DMS114 treated with DMSO at 0.1 percent for 48 hours (cell line): ENCODE results near the gene GNAQ.
A peak's percentile ranks its signal among the peaks of the same experiment; 100 is the strongest.

ENCODE experiments used
- DNase-seq: peaks from one replicate; lab custom pipeline; 2025; ENCODE audit not compliant: unreplicated experiment; lab: John Stamatoyannopoulos, UW

The GNAQ gene

DNA sequence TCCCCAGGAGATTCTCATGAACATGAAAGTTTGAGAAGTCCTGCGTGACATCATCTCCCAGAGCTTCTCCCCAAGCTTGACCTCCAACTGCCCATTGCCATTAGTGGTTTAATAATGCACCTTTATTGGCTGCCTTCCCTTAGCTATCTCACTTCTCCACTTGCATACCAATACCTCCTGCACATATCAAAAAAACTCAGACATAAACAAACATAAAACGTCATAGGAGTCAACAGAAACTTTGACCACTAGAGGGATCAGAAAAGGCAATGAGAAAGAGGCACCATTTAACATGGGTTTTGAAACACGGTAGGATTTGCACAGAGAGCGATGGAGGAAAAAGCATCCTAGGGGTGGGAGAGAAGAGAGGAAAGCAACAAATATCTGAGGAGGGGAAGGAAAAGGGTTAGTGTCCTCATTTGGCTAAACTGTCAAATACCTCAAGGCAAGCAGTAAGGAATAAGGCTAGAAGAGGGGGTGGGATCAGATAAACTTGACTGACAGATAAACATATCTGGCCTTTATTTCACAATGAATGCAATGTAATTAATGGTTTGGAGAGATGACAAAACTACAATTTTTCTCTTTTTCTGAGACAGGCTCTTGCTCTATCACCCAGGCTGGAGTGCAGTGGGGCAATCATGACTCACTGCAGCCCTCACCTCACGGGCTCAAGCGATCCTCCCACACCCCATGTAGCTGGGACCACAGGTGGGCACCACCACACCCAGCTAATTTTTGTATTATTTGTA, 27.0 kb downstream of the GNAQ start:
- DNase-seq, result peak; percentile 14

DNA sequence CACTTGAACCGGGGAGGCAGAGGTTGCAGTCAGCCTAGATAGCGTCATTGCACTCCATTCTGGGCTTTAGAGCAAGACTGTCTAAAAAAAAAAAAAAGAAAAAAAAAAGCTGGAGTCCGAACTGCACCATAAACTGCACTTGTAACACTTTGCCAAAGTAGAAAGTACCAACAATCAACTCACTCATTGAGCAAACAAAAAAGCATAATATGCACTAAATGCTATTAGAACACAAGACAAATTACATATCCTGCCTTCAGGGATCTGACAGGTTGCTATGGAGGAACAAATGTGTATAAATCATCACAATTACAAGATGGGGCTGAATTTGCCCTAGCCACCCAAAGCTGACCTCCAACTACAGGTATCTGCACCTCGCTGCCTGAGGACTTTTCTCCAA, 27.9 kb downstream of the GNAQ start:
- no peak for DNase-seq

DNA sequence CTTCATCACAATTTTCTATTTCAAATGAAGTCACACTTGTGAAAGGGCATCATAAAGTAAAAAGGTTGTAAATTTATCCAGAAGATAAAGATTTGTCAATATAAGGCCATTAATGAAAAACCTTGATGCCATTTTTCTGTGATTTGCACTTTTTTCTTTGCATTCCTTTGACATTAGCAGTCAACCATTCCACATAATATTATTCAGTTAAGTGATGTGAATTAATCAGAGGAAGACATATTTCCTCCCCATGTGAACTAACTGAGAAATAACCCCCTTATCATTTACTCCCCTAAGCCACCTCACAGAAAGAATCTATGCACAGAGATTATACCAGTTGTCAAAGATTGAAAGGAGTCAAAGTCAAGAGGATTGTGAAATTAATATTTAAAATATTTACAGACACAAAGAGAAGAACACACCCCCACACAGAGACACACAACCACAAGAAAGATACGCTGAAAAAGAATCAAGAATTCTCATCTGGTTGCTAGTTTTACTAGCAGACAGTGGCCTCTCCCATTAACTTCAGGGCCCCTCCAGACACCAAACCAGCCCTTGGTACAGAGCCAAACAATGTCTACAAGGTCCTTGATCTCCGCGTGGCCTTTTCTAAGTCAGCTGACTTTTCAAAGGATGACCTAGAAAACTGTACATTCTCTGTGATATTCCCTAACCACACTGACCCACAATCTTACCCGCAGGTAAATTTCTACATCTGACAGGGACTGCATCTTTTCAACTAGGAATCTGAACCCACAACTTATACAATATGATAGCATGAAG, 29.5 kb downstream of the GNAQ start:
- no peak for DNase-seq

DNA sequence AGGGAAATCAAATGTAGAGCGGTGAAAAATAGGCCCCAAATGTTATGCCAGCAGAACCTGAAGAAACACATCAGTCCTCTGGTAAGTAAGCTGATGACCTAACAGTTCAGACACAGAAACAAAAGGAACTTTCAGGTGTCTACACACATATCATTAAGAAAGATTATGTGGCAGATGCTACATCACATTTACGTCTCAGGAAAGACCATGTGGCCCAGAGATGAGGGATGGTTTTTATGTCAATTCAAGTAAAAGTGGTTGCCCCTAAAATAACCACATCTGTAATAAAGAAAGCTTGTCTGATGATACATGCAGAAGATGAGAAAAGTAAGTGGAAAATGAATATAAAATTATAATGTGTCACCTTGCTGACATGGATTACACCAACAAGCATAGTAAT, 31.4 kb downstream of the GNAQ start:
- no peak for DNase-seq

DNA sequence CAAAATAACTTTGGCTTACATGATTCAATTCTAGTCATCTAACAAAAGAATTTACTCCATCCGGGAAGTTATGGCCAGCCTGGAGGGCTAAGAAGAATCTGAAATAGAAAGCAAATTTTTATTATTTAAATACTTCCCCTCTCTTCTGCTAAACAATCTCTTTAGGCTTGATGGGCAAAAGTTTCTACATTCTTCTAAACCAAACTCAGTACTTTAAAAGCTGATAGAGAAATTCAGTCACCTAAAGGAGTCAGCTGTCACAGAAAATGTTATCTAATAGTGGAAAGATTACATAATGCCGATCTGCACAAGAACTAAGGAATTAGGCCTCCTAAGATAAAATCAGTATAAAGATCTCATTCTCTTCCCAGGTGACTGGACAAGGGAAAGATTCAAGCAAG, 32.4 kb downstream of the GNAQ start:
- DNase-seq, result no peak

DNA sequence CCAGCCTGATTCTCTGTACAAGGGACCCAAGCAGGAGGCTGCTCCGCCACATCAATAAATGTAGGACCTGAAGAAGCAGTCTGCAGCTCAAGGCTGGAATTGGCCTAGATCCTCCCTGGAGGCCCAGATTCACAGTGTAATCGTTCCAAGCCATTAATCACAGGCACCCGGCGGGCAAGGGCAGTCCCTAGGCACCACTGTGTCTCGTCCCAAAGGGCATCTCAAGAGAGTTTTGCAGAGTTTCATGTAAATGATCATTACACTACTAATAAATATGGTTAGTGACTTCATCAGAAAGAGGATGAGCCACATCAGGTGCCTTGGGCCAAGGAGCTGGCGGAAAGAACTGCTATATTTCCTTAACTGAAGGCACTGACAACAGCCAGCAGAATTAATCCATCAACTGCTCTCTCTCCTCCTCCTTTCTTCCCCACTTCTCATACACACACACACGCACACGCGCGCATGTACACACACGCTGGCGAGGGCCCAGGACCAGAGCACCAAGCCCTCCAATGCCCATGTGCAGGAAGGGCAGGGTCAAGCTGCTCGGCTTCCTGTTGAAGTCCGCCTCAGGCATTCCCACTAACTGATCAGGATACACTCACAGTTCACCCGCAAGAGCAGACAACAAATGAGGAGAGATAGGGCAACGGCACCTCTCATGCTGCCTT, 33.9 kb downstream of the GNAQ start:
- DNase-seq, result no peak

DNA sequence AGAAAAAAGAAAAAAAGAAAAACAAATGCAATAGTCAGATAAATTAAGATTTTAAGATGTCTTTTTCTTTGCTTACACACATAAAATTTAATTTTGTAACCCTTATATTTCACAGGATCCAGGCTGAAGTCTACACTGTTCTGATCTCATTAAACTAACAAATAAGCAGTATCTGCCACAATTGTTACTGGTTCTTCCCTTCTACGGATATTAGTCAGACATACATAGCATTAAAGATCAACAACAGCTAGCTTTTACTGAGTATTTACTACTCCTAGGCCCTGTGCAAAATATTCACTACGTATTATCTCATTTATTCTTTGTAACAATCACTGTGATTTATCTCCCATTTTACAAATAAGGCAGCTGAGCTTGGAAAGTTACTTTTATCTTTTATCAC, 34.9 kb downstream of the GNAQ start:
- DNase-seq, result no peak

DNA sequence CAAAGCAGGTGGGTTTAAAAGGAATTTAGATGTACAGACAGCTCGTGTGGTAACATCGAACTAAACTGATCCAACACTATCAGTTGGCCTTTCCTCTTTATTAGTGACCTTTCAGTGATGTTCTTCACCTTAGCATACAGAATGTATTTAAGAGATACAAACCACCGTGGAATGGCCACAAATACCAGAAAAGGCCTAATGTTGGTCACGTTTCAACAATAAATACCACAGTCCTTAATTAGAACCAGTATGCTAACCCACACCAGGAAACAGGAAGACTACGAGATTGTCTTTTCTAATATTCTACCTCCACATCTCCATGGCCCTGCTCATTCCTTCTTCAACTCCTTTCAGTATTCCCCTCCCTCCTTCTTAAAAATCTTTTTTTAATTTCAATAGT, 40.4 kb downstream of the GNAQ start:
- DNase-seq, result no peak

DNA sequence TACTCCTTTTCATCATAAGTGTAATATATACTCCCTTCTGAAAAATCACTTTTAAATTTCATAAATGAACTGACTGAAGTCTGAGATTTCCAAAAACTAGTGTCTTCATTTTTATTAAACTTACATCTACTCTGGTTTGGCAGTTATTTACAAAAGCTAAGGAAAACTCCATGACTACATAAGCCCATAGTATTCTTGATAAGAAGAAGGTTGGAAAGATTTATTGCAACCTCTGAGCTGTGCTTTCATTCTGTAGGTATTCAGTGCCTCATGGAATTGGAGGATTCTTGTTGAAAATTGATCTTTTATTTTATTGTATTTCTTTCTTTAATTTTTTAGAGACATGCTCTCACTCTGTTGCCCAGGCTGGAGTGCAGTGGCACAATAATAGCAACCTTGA, 41.7 kb downstream of the GNAQ start:
- no peak for DNase-seq

DNA sequence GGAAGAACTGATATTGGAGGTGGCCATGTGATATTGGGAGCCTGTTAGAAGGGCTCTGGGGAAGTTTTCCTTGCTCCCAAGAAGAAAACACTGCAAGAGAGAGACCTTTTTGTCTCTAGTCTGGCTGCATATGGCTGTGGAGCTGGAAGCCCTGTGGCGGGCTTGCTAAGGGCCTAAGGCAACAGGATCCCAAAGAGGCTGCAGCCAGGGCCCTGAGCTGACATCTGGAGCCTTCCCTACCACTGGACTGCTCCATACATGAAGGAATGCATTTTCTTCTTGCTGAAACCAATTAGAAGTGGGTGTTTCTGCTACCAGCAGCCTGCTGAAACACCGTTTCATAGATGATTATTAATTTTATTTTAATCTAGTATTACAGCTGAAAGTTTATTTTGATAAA, 42.2 kb downstream of the GNAQ start:
- no peak for DNase-seq

DNA sequence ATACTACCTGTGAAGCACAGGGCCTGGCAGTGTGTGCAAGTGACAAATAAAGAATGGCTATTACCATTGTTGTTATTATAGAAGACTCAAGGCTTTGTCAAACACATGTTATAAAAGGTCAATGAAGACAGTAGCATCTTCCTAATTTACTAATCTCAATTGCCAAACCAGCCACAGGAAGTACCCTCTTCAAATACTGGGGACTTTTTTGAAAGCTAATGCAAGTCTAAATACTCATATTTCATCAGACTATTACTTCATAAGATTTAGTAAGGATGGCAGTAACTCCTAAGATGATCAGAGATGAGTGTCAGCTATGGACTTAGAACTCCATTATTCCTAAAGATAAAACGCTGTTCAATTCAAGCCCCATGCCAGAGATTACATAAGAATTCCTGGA, 43.0 kb downstream of the GNAQ start:
- no peak for DNase-seq

DNA sequence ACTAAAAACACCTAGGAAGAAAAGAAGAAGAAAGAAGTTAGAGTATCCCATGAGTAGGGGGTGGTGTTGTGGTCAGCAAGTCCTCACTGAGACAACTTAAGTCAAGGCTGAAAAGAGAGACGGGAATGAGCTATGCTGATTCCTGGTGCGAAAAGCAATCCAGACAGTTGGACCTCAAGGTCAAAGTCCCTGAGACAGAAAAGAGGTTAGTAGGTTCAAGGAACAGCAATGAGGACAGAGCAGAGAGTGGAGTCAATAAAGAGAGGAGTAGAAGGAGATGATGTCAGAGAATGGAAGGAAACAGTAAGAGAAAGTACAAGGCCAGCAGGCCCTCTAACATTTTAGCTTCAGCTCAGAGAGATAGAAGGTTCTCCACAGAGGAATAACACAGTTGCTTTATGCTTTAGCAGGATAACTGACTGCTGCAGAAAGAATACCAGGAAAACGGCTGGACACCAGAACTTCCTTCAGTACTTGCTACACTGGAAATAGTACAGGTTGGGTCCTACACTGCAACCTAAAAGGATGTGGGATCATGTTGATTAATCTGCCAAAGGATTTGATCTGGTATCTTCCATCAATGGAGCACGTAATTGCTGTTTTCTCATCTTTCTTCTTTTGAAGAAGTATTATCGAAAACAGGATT, 43.6 kb downstream of the GNAQ start:
- no peak for DNase-seq

DNA sequence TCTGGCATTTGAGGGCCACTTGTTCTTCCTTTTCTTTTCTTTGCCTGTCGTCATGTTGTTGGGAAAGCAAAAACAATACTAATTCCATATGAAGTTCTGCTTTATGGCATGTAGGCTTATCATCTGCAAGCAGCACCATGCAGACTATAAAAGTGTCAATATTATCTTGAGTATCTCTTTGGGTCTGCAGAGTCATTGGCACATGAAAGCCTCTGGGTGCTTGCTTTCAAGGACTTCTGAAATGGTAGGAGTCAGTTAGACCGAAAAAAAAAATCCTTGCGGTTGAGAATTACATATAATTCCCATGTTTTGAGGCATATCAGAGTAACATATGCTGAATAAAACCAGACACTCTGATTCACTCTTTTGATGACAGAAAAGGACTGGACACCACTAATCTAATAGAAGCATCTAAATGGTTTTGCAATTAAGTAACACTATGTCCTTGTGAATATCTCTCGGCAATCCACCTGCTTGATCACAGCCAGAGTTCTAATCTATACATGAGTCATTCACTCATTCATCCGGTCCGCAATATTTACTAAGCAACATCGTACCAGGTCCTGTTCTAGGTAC, 44.4 kb downstream of the GNAQ start:
- DNase-seq, result no peak

DNA sequence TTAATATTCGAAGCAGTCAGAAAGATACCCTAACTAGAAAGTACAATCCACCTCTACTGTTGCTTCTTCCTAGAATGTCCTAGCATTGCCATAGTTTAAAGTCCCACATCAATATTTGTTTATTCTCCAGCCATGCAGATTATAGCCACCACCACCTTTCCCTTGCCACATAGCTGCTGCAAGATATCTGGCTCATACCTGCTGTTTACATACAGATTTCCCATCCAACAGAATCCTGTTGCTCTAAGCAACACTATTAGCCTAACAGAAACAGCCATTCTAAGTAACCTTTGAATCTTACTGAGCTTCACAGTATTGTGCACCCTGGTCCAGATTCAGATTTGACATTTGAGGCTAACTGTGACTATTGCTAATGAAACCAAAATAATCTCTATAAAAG, 45.6 kb downstream of the GNAQ start:
- no peak for DNase-seq

DNA sequence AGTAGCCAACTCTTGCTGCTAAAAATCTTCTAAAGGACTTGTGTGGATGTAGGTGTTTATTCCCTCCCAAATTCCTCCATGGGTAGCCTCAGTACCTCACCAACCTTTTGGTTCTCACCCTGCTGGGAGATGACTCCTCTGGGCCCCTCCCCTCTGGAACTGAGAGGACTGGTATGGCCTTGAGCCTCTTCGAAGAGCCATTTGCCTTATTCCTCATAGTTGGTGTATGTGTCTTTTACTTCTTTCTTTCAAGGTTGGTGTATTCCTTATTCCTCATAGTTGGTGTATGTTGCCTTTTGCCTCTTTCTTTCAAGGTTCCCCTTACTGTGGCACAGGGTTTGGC, 48.3 kb downstream of the GNAQ start:
- no peak for DNase-seq

DNA sequence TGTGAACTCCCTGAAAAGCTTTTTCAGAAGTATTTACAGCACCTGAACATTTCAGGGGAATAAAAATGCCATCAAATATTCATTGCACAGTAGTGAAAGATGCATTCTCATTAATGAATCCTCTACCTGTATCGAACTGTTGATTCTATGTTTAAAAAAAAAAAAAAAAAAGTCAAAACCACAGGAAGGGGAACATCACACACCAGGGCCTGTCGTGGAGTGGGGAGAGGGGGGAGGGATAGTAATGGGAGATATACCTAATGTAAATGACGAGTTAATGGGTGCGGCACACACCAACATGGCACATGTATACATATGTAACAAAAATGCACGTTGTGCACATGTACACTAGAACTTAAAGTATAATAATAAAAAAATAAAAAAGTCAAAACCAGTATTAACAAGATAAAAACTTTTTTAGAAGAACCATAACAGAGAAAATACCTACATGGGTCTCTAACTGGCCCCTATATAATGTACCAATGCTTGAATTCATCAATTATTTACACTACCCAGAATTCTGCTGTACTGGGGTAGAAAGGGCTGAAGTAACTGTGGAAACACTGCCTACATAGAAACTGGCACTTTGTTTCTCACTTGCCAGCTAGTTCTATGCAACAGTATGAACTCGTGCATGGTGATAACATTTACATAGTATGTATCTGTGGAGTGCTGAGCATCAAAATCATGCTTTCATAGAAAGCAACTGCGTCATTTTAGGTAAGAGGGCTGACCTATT, 48.9 kb downstream of the GNAQ start:
- no peak for DNase-seq

DNA sequence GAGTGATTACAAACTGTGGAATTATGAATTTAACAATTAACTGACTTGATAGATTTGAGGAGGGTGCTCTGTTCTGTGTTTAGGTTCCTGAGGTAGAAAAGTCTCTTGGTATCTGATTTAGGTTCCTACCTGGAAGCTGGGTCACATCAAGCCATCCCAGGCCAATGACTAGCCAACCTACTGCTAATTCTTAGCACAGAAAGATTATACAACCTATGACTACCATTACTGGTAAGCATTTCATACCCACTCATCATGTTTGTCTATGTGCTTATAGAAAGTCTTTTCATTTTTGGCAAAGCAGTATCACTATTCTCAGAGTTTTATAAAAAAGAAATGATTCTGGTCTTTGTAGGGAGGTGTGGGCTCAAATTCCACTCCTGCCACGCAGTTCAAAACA, 49.7 kb downstream of the GNAQ start:
- DNase-seq, result no peak

DNA sequence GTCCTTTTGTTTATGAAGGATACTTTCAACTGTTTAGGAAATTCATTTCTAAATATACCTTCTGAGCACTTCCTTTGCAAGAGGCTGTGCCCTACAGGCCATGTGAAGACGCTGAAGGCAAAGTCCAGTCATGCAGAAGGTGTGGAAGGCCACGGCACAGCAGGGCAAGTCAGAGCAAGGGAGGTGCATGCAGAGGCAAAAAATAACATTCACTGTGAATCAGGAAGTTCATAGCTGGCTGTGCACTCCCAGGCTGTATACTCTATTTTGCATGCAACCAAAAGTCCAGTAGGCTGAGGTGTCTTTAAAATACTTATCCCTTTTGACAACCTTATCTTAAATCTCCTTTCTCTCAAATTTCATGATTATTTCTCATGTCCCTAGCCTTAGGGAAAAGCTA, 50.3 kb downstream of the GNAQ start:
- no peak for DNase-seq

DNA sequence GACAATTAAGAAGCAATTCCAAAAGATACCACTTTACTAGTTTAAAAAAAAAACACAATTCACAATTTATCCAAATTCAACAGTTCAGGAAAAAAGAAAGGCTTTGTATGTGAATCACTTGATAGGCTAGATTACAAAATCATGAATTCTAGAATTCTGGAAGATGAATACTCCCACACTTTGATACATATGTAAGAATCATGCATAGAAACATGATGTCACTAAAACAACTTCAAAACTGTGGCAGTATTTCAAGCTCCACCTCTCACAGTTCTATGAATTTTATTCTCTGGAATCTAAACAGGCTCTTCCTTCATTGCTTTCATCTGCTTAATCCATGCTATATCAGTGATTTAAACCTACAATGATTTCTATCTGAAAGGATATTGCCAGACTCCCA, 51.0 kb downstream of the GNAQ start:
- DNase-seq, result no peak

DNA sequence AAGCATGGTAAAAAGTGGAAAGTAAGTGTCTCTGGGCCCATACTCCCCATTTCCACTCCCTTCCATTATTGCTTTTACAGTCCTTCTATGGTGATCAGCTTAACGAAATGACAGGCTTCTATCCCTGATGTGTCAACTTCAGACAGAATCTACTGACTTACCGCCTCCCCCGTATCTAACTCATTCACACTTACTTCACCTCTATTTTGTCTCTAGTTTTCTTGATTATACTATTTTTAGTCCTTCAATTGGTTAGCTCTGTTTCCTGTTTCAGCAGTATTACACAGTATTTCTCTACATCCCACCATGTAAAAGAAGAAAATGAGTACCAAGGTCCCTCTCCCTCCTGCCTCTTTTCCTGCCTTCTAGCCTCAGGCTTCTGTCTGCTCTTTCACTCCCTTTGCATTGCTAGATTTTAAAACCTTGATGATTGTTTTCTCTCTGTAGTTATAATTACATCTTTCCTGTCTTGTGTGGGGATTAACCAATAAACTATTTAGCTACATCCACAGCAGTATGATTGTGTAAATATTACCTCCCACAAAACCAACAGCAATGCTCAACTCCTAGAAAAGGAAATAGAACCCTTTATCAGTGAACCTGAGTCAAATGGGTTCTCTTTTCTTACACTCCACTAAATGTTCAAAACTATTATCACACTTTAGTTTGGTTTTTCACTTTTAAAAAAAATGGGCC, 53.4 kb downstream of the GNAQ start:
- DNase-seq, result no peak
